PC-9 (cell line): Measurements from ENCODE around the gene NRARP.

Source experiments
- EZH2 ChIP-seq: fragments of 200-600 bp; sonication (generic); IDR thresholded peaks from 2 replicates; pipeline ENCODE4 v1.8.0; 2017; ENCODE audit warnings: antibody characterized with exemption, low read depth
- TF ChIP-seq, protein P1 (sequence below): fragments of 200-600 bp; sonication (generic); conservative IDR thresholded peaks from 2 replicates; pipeline ENCODE4 v1.6.1; 2017; ENCODE audit warnings: mixed run types, antibody characterized with exemption, mild to moderate bottlenecking, moderate library complexity

DNA sequence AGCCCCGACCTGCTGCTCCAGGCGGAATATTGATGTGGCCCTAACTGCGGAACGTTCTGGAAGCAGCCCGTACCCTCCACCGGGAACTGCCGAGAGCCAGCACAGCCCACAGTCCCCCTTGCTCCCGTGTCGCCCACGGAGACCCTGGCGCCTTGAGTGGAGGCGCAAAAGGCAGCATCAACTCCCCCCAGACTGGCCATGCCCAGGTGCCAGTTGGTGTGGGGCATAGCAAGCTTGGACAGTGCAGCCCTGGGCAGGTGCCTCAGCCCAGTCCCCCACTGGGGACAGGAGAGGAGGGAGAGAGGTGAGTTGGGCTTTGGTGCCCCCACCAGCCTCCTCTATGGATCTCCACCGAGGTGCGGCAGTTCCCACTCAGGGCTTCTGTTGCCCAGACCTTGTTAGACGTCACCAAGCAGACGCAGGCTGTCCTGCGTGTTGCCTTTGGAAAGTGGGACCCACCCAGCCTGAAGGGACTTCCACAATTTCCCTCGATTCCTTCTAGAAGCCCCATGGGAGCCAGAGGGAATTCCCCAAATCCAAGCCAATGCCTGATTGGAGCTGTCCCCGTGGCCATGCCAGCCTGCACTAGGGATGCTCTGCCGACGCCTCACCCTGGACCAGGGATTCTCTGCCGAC lies 19.8 kb upstream of the NRARP start:
- TF ChIP-seq, protein P1, sequence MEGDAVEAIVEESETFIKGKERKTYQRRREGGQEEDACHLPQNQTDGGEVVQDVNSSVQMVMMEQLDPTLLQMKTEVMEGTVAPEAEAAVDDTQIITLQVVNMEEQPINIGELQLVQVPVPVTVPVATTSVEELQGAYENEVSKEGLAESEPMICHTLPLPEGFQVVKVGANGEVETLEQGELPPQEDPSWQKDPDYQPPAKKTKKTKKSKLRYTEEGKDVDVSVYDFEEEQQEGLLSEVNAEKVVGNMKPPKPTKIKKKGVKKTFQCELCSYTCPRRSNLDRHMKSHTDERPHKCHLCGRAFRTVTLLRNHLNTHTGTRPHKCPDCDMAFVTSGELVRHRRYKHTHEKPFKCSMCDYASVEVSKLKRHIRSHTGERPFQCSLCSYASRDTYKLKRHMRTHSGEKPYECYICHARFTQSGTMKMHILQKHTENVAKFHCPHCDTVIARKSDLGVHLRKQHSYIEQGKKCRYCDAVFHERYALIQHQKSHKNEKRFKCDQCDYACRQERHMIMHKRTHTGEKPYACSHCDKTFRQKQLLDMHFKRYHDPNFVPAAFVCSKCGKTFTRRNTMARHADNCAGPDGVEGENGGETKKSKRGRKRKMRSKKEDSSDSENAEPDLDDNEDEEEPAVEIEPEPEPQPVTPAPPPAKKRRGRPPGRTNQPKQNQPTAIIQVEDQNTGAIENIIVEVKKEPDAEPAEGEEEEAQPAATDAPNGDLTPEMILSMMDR: no peak
- no peak for TF ChIP-seq EZH2
